GM18951 (cell line): ENCODE data around the gene COL19A1.
"Not testable (repeated sequence)": the region's sequence is repeated elsewhere in the genome, so short reads cannot be mapped to it uniquely, and the experiment has no call there.

Experiments used
- POLR2A ChIP-seq: IDR thresholded peaks from 4 replicates; pipeline ENCODE4 v1.6.1; 2011; ENCODE audit warnings: mild to moderate bottlenecking; ENCODE audit not compliant: insufficient read length, insufficient read depth; ENCODE audit errors: extremely low read depth
- in situ Hi-C: fragments of 300-500 bp; cut with MboI; formaldehyde crosslinking; loops from one replicate; pipeline ENCODE4 v1.12.0; 2022; ENCODE audit warnings: low sequenced_read_pairs, mixed read lengths, inconsistent platforms; ENCODE audit not compliant: unreplicated experiment

The COL19A1 gene

DNA sequence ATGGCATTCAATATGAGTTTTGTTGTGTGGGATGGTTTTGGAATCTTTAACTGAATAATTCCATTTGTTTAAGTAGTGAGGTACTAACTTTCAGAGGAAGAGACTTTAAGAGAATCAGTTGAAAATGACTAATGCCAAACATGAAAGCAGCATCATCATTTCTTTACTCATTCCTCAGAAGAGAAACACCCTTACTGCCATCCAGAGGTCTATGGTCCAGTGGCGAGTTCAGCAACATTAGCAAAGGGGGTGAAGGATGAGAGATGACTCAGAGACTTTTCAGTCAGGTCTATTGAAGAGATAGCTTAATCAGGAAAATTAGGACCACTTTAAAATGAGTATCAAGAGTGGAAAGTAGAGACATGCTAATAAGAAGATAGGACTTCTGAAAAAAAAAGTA, 118.8 kb downstream of the COL19A1 start:
- in situ Hi-C loops = no loop called here
- no peak for TF ChIP-seq POLR2A

- in situ Hi-C loops = no loop called here
- TF ChIP-seq POLR2A = no peak
These were observed 121.2 kb downstream of the COL19A1 start for GRCh38 chr6:69987550-69987949.

DNA sequence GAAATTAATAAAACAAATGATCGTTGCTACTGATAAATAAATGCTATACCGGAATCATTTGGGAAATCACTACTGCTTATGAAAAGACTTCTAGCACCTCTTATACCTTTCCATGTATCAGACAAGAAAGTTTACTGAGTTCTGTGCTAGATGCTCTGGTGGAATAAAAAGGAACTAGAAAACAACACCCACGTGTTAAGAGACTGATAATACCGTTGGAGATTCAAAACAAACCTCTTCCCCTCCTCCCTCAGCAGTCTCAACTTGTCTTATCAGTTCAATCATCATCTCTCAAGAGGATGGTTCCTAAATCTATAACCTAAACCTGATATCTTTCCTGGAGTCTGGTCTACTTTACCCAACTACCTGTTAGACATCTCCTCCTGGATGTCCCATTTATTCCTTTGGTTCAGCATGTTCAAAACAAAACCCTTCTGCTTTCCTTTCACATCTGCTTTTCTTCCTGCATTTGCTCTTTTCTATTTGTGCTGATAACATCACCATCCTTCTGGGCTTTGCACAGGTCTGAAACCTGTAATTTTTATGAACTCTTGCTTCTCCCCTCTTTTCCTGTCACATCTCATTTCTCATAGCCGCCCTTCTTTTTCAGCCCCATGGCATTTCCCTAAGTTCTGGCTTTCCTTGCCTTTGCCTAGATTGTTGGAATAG, 122.2 kb downstream of the COL19A1 start:
- TF ChIP-seq POLR2A = no peak
- in situ Hi-C loops = no loop called here

- in situ Hi-C loops = no loop called here
- no peak for TF ChIP-seq POLR2A
These were observed 127.9 kb downstream of the COL19A1 start for GRCh38 chr6:69994251-69994650.

DNA sequence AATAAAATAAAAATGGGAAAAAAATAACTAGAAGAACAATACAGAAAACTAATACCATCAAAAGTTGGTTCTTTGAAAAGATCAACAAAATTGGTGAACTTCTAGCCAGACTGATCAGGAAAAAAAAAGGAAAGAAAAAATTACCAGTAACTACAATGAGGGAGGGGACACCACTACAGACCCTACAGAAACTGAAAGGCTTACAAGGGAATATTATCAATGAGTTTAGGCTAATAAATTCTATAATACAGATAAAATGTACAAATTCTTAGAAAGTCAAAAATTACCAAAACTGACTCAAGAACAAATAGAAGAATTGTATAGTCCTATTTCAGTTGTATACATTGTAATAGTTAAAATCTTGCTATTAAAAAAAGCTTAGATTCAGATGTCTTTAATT, 141.8 kb downstream of the COL19A1 start:
- no peak for TF ChIP-seq POLR2A
- in situ Hi-C loops = no loop called here

GRCh38 chr6:70010339-70010738, 144.0 kb downstream of the COL19A1 start:
- in situ Hi-C loops = not testable (repeated sequence)

GRCh38 chr6:70023201-70023600, 156.8 kb downstream of the COL19A1 start:
- in situ Hi-C loops = not testable (repeated sequence)

DNA sequence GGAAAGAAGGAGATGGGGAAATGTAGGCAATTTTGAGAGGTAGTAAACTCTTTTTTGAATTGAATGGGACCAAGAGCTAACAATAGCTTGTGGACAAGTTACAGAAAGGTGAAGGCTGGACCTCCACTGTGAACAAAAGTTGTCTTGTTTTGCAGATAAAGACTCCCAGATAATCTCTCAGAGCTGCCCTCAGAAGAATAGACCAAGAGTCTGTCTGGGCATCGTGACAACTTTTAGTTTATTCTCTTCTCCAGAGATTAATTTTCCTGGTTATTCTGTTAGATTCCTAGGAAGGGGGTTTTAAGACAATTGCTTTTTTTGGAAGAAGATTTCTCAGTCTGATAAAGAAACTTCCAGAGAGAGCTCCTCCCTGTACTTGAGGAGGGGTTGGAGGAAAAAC, 161.9 kb downstream of the COL19A1 start:
- in situ Hi-C loops = no loop called here
- TF ChIP-seq POLR2A = no peak

- in situ Hi-C loops = no loop called here
These were observed 162.6 kb downstream of the COL19A1 start for GRCh38 chr6:70028926-70029325.

GRCh38 chr6:70033781-70034180, 167.4 kb downstream of the COL19A1 start:
- TF ChIP-seq POLR2A = no peak
- in situ Hi-C loops = no loop called here

More at GRCh38 chr6:70028926-70029325, 162.6 kb downstream of the COL19A1 start:
- TF ChIP-seq POLR2A = no peak

GRCh38 chr6:70037445-70037844, 171.1 kb downstream of the COL19A1 start:
- in situ Hi-C loops = no loop called here
- no peak for TF ChIP-seq POLR2A

DNA sequence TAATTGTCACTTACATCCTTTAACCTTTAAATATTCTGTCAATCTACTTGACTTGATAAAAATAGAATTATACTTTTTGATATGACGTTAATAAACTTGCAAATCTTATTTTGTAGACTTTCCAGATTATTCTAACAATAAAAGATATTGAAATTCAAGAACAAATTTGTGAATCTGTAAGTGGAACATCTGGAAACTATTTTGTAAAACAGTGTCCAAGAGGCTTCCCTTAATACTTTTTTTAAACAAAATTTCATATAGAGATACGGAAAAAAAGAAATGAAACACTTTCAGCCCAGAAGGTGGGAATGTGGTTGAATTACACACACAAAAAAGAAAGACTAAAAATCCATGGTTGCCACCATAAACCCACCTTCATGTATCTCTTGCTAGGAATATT, 174.4 kb downstream of the COL19A1 start:
- TF ChIP-seq POLR2A = no peak
- in situ Hi-C loops = no loop called here

DNA sequence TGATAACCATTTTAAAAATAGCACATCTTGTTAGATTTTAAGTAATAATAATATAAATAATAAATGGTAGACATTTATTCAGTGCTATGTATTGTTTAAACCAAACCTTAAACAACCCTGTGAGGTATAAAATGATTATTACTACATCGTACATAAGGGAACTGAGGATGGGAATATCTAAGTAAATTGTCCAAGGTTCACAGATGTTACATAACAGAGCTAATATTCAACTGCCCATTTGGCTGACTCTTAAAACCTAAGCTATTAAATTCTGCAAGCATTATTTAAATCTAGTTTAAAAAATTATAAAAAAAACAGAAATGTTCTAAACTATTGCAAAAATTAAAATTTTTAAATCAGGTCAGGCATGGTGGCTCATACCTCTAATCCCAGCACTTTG, 175.1 kb downstream of the COL19A1 start:
- no peak for TF ChIP-seq POLR2A
- in situ Hi-C loops = no loop called here

DNA sequence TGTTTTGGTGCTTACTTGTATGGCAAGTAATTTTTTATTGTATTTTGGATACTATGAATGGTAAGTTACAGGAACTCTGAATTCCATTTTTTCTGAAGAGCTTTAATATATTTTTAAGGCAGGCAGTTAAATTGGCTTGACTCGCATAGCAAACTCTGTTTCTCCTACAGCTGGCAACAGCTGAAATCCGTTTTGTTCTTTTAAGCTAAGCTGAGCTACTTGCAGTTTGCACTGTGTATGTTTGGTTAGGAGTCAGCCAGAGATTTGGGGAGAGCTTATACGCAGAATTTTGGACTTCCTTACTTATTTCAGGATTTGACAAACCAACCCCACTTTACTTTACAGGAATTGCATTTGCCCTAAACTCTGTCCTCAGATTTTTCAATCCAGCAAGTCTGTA, 179.1 kb downstream of the COL19A1 start:
- in situ Hi-C loops = no loop called here
- TF ChIP-seq POLR2A = no peak
